ENCODE measurements around the gene LMNTD2.

Gene LMNTD2

GRCh38 chr11:504994-505344, 55.6 kb downstream of the LMNTD2 start:
- TF ChIP-seq EGR1 (IDR thresholded peaks at IDR 0.05) (no peak), TAF1 (IDR thresholded peaks at IDR 0.05; ENCODE audit: low read depth) (no peak), REST (IDR thresholded peaks at IDR 0.05; ENCODE audit: low read depth) (no peak), TEAD4 (IDR thresholded peaks at IDR 0.05) (no peak), USF1 (IDR thresholded peaks at IDR 0.05) (no peak), TCF12 (IDR thresholded peaks at IDR 0.05; ENCODE audit: low read depth) (no peak), FOXM1 (IDR thresholded peaks at IDR 0.05; ENCODE audit: borderline replicate concordance, low read depth) (no peak), CREB1 (IDR thresholded peaks at IDR 0.05; ENCODE audit: low read depth) (no peak), NFIC (IDR thresholded peaks at IDR 0.05) (no peak)
